Ishikawa (cell line): ENCODE measurements around the gene OLFML1.

Source experiments
- EGR1 ChIP-seq: IDR thresholded peaks from 2 replicates; pipeline ENCODE4 v1.6.1; 2012
- TAF1 ChIP-seq: IDR thresholded peaks from 2 replicates; pipeline ENCODE4 v1.6.1; 2012; ENCODE audit warnings: low read depth, mild to moderate bottlenecking
- TF ChIP-seq, protein P1 (sequence below): IDR thresholded peaks from 2 replicates; pipeline ENCODE4 v1.6.1; 2012; ENCODE audit warnings: low read depth, mild to moderate bottlenecking
- TF ChIP-seq, protein P2 (sequence below): IDR thresholded peaks from 2 replicates; pipeline ENCODE4 v1.6.1; 2012

- TF ChIP-seq, protein P1, sequence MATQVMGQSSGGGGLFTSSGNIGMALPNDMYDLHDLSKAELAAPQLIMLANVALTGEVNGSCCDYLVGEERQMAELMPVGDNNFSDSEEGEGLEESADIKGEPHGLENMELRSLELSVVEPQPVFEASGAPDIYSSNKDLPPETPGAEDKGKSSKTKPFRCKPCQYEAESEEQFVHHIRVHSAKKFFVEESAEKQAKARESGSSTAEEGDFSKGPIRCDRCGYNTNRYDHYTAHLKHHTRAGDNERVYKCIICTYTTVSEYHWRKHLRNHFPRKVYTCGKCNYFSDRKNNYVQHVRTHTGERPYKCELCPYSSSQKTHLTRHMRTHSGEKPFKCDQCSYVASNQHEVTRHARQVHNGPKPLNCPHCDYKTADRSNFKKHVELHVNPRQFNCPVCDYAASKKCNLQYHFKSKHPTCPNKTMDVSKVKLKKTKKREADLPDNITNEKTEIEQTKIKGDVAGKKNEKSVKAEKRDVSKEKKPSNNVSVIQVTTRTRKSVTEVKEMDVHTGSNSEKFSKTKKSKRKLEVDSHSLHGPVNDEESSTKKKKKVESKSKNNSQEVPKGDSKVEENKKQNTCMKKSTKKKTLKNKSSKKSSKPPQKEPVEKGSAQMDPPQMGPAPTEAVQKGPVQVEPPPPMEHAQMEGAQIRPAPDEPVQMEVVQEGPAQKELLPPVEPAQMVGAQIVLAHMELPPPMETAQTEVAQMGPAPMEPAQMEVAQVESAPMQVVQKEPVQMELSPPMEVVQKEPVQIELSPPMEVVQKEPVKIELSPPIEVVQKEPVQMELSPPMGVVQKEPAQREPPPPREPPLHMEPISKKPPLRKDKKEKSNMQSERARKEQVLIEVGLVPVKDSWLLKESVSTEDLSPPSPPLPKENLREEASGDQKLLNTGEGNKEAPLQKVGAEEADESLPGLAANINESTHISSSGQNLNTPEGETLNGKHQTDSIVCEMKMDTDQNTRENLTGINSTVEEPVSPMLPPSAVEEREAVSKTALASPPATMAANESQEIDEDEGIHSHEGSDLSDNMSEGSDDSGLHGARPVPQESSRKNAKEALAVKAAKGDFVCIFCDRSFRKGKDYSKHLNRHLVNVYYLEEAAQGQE, result no peak
- TF ChIP-seq EGR1 (no peak), TAF1 (no peak)
- TF ChIP-seq, protein P2, sequence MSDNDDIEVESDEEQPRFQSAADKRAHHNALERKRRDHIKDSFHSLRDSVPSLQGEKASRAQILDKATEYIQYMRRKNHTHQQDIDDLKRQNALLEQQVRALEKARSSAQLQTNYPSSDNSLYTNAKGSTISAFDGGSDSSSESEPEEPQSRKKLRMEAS, result no peak
Measured at GRCh38 chr11:7487360-7487759, 2.1 kb downstream of the OLFML1 start.
